ENCODE measurements around the gene TPK1. TPM values are rescaled to one million over a fixed set of nuclear protein-coding genes. Genes with fewer than 3 reads are reported as not detected.

The TPK1 gene
- total and polyA plus RNA-seq, 2 of the 8 experiments (the other 6 are each of a cell fraction or from before 2014, with no cell fraction given), result 1.9 to 2.7 TPM

DNA sequence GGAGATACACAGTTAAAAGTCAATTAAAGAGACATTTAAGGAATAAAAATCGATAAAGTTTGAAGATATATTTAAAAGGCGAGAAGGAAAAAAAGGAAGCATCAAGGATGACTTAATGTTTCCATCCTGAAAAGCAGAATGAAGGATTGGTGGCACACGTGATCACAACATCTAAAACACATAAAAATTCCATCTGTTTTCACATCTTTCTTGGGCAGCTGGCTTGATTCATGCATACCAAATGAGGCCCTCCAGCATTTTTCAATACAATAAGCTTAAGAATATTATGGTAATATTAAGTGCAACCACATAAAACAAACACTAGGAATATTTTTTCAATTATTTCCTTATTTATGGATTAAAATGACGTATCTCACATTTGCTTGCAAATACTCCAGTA lies 112.6 kb downstream of the TPK1 start (continued):
- TF ChIP-seq POLR2AphosphoS5 (IDR thresholded peaks at IDR 0.05; ENCODE audit: low read depth, low read length) (no peak), RBBP5 (IDR thresholded peaks at IDR 0.05; ENCODE audit: borderline replicate concordance, low read depth, low read length) (no peak), RXRA (IDR thresholded peaks at IDR 0.05; ENCODE audit: insufficient read depth, low read depth, low read length) (no peak), HDAC6 (IDR thresholded peaks at IDR 0.05; ENCODE audit: low read depth, low read length) (no peak), FOSL1 (IDR thresholded peaks at IDR 0.05; ENCODE audit: insufficient read depth, low read depth, low read length) (no peak)

Measured in H1 (cell line).